Stimulated activated effector memory CD8-positive, alpha-beta T cell treated with anti-CD3 and anti-CD28 coated beads, Interleukin-12 subunit alpha, Interleukin-12 subunit beta, amount 100 ng/mL, for 72 hours (primary cell): ENCODE measurements around the gene TMEM179.

ENCODE experiments used
- ATAC-seq: fragments of 150-1000 bp; cut with Tn5 transposase; 2 replicates; pipeline ENCODE4 v1.10.0; 2021
- DNase-seq, 2 donors: peaks; one replicate each; pipeline ENCODE4 v3.0.0; 2021 to 2022; ENCODE audit warnings: low spot score in 2 of 2
- H3K27ac Mint-ChIP-seq: one replicate; pipeline ENCODE4 v1.8.0; 2022; ENCODE audit warnings: mild to moderate bottlenecking, mixed read lengths
- H3K36me3 Mint-ChIP-seq: one replicate; pipeline ENCODE4 v1.8.0; 2022; ENCODE audit warnings: mild to moderate bottlenecking, mixed read lengths
- H3K4me1 Mint-ChIP-seq: one replicate; pipeline ENCODE4 v1.8.0; 2022; ENCODE audit warnings: mixed read lengths
- H3K4me3 Mint-ChIP-seq: one replicate; pipeline ENCODE4 v1.8.0; 2022; ENCODE audit warnings: mild to moderate bottlenecking, mixed read lengths
- H3K9me3 Mint-ChIP-seq: one replicate; pipeline ENCODE4 v1.8.0; 2022; ENCODE audit warnings: mixed read lengths

TMEM179 gene

DNA sequence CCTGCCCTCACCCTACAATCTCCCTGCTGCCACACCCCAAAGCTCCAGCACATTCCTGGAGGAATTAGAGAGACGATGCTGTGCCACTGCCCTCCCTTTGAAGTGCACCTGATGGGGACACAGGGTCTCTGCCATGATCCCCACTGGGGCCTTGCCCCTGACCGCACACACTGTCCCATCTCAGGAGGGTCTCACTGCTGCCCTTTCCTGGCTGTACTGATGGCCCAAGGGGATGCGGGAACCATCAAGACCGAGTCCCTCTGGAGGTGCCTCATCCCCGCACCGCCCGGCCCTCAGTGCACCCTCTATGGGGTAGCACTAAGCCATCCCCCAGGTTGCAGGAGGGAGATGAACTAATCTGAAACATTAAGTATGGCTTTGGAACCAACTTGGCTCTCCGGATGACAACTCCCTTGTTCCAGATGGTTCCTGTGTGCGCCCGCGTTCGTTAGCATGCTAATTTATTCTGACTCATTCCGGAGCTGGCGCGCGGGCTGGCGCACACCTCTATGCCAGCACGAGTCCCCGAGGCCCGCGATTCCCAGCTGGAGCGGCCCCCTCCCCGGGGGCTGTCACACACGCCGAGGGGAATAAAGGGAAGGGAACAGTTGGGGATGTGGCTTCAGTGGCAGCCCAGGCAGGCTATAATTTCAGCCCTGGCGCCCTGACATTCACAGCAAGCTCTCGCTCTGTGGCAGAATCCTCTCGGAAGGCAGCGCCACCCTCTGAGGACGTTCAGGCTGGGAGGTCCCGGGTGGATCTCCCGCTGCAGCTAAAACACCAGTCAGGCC lies 59.2 kb downstream of the TMEM179 start:
- Mint-ChIP-seq H3K27ac (no peak overlapping the region), H3K4me1 (no peaks in the 10 kb centered on the region), H3K36me3 (no peaks in the 10 kb centered on the region), H3K9me3 (no peaks in the 10 kb centered on the region), H3K4me3 (no peak overlapping the region)
- DNase-seq, result no peak
- no peak for ATAC-seq

DNA sequence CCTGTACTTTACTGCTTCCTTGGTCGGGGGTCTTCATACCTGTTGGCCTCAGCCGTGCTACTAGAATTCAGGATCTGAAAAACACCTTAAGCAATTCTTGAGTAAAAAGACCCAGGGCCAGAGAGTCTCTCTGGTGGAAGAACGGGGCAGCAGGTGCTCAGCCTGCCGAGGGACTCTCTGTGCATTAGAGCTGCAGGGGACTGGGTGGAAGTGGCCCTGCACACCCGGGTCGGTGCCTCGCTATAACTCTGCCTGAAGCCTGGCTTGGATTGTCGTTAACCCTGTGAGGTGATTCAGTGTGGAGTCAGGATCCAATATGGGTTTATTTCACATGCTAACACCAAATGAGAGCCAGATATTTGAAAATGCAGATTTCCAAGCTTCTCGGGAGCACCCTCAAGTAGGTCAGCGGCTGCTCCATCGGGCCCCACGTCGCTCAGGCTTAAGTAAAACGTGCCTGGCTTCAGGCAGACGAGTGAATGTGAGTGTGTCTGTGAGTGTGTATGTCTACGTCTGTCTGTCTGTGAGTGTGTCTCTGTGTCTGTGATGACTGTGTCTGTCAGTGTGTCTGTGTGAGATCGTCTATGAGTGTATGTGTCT lies 60.1 kb downstream of the TMEM179 start:
- Mint-ChIP-seq H3K36me3 (no peaks in the 10 kb centered on the region), H3K27ac (no peak overlapping the region), H3K4me3 (no peak overlapping the region), H3K9me3 (no peaks in the 10 kb centered on the region), H3K4me1 (no peaks in the 10 kb centered on the region)
- no peak for DNase-seq
- ATAC-seq, result no peak

DNA sequence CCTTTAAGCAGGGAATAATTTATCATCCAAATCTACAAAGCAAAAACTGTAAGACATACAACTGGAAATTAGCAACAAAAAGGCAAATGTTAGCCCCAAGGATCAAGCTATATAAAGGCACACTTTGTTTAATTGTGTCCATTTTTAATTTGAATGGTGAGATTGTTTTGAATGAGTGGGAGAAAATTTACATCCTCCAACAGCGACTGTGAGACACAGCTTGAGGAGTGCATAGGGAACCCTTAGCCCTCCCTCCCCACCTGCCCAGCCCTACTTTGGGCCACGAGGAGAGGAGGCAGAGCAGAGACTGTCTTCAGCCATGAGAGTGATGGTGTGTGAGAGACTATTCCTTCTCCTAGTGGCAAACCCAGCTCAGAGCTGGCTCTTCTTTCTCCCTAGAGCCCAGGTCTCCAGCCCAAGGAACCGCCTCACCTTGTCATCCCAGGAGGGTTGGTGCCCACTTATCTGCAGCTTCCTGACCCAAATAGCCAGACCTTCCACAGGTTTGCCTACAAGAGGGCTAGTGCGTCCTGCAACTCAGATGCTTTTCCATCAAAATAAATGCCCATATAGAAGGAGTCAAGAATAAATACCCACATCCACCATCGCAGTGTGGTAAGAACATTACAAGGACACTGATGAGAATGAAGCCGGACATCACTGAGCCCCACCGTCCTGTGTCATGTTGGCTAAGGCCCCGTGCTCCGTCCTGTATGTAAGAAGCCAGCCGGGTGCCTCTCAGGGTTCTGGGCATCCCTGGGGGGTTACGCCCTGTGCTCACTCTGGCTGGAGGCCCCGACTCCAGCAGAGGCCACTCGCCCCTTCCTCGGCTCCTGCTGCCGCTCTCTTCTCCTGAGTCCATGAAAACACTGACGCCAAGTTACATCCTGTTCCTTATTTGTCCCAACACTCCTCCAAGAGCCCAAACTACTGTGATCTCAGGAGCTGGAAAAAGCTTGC lies 61.4 kb downstream of the TMEM179 start:
- Mint-ChIP-seq H3K4me1 (no peaks in the 10 kb centered on the region), H3K27ac (no peak overlapping the region), H3K36me3 (no peaks in the 10 kb centered on the region), H3K9me3 (no peaks in the 10 kb centered on the region), H3K4me3 (no peak overlapping the region)
- DNase-seq (no peak), ATAC-seq (no peak)

DNA sequence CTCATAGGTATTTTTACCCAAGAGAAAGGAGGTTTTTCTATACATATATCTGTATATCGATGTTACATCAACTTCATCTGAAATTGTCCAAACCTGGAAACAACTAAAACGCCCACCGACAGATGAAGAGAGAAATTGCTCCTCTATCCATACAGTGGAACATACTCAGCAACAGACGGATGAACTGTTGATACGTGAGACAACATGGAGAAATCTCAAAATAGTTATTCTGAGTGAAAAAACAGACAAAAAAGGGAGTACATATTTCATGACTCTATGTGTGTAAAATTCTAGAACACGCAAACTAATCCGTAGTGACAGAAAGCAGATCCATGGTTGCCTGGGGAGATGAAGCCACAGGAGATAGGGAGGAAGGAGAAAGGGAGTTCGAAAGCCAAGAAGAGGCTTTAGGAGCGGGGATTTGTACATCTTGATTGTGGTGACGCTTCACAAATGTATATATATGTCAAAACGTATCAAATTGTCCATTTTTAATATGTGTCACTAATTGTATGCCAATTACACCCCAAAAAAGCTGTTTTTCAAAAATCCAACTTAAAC lies 62.6 kb downstream of the TMEM179 start:
- no peak for DNase-seq
- no peak overlapping the region for H3K27ac Mint-ChIP-seq
- H3K36me3 Mint-ChIP-seq, result no peaks in the 10 kb centered on the region
- H3K9me3 Mint-ChIP-seq, result no peaks in the 10 kb centered on the region
- no peak overlapping the region for H3K4me3 Mint-ChIP-seq
- ATAC-seq, result no peak
- H3K4me1 Mint-ChIP-seq, result no peaks in the 10 kb centered on the region
